ENCODE data around the gene GEMIN8. TPM values are rescaled to one million over a fixed set of nuclear protein-coding genes. Genes with fewer than 3 reads are reported as not detected.

Gene GEMIN8
- 7.2 and 16.8 TPM in 2 replicates for total RNA-seq

DNA sequence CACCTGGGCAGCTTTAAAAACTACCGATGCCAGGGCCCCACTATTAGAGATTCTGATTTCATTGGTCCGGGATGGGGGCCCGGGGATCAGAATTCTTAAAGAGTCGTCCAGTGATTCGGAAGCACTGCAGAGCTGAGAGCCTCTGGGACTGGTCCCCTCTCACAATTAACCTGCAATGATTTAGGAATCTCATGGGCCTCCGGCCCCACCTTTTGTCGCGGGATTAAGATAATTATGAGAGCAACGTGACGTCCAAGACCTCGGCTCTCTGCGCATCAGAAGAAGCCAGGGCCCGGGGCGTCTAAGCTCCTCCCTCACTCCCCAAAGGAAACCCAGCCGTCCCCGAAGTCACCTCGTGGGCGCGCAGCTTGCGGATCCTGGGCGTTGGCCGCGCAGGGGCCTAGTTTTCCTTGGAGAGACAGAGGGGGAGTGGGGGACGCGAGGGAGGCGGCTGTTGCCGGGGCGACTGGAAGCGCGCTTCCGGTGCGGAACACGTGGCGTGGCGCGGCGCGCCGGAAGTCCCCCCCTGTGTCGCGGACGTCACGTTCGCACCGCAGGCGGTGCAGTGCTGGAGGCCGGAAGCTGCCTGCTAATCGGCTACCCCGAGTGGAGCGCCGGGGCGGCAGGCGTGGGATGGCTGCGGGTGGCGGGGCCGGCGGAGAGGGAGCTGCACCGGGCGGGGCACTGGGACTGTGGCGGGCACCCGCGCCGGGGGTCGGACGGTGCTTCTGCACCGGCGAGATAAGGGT lies at the start of gene GEMIN8:
Gene GEMIN8 (minus strand): TSS at position 468 of the 749 bp plus-strand sequence. CDS start 8,414 bp downstream, outside the sequence.

Other genes with a start within 250 kb of the GEMIN8 start
- 0.34 and 0.36 TPM in 2 replicates for gene GPM6B, start 212.8 kb downstream of the GEMIN8 start, total RNA-seq